ENCODE results near the gene KCP.
A peak's percentile ranks its signal among the peaks of the same experiment; 100 is the strongest.
"Not testable (repeated sequence)": the region's sequence is repeated elsewhere in the genome, so short reads cannot be mapped to it uniquely, and the experiment has no call there.

Gene KCP

DNA sequence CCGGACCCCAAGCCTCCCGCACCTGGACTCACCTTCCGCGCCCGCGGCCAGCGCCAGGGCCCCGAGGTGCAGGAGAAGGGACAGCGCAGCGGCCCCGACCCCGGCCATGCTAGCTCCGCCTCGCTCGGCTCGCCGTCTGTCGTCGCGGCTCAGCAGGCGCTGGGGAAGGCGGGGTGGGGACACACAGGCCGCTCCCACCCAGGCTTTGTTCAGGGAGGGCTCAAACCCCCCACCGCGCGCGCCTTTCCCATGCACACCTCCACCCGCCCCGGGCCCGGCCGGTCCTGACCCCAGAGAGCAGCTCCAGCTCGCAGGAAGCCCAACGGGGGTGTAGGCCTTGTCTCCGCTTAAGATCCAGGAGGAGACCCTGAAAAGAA, at the start of gene KCP:
KCP (minus strand) TSS at position 141 of the 377 bp plus-strand sequence; CDS start at position 108, 33 bp downstream.
- TF ChIP-seq ZNF274 (IDR thresholded peaks at IDR 0.05; ENCODE audit: low read depth, low read length): no peak
- H3K4me3 ChIP-seq (ENCODE audit: low read length): no peak within 1 kb of the TSS

DNA sequence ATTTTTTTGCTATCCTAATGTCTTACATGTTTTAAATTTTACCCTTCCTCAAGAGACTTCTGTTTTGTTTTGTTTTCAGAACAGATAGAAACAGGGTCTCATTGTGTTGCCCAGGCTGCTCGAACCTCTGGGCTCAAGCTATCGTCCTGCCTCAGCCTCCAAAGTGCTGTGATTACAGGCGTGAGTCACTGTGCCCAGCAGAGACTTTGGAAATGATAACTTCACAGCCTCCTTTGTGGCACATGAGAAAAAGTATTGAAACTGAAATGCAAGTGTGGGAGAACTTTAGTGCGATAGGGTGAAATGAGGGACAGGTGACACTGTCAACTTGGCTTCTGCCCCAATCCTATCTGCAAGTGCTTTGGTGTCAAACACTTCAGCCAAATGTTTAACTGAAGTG, 48.8 kb upstream of the KCP start:
- H3K4me3 ChIP-seq (ENCODE audit: low read length): no peak overlapping the region
- no peak for TF ChIP-seq ZNF274 (IDR thresholded peaks at IDR 0.05; ENCODE audit: low read depth, low read length)

DNA sequence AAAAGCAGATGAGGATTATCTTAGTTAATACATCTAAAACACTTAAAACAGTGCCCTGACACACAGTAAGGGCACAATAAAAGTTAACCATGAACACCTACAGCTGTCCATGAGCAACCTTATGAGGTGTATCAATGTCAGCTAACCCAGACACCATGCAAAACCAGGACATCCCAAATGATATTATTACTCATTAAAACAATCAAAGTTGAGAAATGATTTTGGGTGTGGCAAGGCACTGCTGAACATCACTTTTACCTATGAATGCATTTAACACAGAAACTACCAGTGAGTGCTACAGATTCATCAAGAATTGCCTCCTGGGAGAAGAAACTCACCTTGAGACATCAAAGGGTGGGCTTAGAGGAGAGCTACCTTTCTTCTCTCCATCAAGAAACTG, 45.5 kb upstream of the KCP start:
- no peak overlapping the region for H3K4me3 ChIP-seq (ENCODE audit: low read length)
- no peak for TF ChIP-seq ZNF274 (IDR thresholded peaks at IDR 0.05; ENCODE audit: low read depth, low read length)

DNA sequence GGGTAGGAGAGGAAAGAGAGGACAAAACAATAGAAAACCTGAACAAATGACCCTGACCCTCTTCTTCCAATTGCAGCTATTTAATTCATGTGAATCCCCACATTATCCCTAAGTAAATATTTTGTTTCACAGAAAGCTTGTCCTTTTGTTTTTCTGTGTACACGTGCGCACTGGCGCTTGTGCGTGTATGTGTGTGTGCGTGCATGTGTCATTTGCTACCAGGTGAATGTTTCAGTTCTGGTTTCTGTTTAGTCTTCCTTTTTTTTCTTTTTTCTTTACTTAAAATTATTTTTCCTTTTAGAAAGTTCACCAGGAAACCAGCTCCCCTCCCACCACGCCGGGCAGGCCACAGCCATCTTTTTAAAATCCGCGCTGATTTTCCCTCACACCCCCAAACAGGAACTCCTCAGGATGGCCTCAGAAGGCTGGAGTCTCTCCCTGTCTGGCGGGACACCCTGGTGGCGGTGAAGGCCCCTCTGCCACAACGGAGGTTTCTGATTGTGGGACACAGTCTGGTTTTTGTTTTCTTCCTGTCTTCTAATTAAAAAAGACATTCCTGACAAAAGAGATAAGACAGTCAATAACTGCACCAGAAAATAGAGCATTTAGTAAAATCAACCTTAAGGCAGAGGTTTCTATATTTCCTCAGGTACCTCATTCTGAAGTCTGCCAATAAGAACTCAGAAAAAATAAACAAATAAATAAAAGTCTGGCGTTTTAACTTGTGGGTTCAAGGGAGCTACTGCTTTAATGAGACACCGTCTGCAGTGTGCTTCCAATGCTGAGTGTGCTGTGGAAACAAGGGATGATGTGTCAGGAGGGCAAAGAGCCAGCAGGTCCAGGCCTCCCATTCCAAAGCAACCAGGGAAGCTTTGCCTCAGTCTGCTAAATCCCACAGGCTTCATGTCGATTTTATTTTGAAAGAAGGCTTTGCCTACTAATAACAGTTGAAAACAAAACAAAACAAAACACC, 44.6 kb upstream of the KCP start:
- peak overlapping the region; percentile 7; the same call in 1 of the 2 replicates for H3K4me3 ChIP-seq (ENCODE audit: low read length)
- no peak for TF ChIP-seq ZNF274 (IDR thresholded peaks at IDR 0.05; ENCODE audit: low read depth, low read length)

DNA sequence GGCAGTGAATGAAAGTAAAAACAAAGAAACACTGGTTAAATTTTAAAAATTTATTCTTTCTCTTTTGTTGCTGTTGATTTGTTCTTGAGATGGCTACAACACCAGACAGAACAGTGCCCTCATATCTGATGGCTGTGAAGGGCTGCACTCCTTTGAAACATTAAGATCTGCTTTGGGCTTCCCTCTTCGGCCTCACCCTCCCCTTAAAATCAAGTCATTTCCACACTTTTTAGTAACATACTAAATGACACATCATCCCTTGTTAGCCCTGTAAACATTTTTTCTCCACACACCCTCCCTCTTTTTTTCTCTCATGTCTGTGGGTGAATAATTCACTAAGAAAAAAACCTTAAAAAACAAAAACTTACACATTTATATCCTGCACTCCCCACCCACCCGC, 43.6 kb upstream of the KCP start:
- TF ChIP-seq ZNF274 (IDR thresholded peaks at IDR 0.05; ENCODE audit: low read depth, low read length): no peak

DNA sequence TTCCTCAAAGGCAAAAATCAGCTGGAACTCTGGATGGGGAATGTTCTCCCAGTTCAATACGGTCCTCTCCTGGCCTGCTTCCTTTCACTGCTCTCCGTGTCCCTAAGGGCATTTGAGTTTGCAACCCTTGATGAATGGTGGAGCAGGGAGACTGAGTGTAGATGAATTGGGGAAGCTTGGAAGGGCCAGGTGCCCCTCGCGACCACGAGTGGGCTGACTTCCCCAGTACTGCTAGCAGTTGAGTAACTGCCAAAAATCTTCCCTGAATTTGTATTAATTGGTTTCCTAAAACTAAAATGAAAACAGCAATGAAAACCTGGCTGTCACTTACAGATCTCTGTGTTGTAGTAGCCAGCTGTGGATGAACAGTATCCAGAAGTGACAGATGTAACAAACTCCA, 40.8 kb upstream of the KCP start:
- H3K4me3 ChIP-seq (ENCODE audit: low read length): no peak overlapping the region
- no peak for TF ChIP-seq ZNF274 (IDR thresholded peaks at IDR 0.05; ENCODE audit: low read depth, low read length)

More for the DNA sequence above, 43.6 kb upstream of the KCP start:
- no peak overlapping the region for H3K4me3 ChIP-seq (ENCODE audit: low read length)

DNA sequence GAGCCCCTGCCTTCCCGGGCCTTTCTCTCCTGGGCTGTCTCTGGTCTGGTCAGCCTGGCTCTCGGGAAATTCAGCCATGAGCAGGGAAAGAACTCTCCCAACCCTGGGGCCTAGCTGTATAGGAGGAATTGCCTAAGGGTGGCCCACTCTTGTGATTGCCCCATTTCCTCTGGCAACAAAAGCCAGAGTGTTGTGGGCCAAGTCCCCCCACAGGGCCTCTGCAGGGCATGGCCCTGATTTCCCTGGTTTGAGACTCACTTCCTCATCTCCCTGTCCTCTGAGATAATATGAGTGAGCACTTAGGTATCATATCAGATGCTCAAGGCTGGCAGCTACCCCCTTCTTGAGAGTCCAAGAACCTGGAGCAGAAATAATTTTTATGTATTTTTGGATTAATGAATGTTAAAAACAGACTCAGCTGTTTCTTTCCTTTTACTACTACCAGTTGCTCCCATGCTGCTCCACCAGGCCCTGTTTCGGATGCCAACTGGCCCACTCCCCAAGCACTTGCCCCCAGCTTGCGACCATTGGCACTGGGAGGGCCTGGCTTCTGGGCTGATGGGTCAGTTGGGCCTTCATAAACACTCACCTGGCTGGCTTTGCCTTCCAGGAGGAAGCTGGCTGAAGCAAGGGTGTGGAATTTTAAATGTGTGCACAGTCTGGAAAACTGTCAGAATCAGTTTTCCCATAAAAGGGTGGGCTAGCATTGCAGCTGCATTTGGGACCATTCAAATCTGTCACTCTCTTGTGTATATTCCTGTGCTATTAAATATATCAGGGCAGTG, 38.7 kb upstream of the KCP start:
- no peak overlapping the region for H3K4me3 ChIP-seq (ENCODE audit: low read length)
- TF ChIP-seq ZNF274 (IDR thresholded peaks at IDR 0.05; ENCODE audit: low read depth, low read length): no peak

DNA sequence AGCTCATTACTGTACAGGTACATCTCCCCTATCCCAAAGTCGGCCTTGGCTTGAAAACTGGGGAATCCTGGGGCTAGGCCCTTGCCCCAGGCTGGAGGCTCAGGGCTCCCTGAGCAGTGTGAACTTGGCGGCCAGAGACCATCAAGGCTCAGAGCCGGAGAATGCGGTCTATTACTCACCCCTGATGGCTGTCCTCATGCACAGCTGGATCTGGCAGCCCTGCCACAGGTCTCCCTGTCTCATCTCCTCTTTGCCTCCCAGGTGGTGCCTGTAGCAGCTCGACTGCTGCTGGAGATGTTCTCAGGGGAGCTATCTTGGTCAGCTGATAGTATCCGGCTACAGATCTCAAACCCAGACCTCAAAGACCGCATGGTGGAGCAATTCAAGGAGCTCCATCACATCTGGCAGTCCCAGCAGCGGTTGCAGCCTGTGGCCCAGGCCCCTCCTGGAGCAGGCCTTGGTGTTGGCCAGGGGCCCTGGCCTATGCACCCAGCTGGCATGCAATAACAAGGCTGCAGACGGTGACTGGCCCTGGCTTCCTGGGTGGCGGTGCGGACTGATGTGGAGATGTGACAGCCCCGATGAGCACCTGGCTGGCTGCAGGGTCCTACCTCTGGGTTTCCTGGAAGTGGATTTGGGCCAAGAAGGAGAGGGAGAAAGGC, 37.9 kb upstream of the KCP start:
- TF ChIP-seq ZNF274 (IDR thresholded peaks at IDR 0.05; ENCODE audit: low read depth, low read length): no peak
- no peak overlapping the region for H3K4me3 ChIP-seq (ENCODE audit: low read length)

DNA sequence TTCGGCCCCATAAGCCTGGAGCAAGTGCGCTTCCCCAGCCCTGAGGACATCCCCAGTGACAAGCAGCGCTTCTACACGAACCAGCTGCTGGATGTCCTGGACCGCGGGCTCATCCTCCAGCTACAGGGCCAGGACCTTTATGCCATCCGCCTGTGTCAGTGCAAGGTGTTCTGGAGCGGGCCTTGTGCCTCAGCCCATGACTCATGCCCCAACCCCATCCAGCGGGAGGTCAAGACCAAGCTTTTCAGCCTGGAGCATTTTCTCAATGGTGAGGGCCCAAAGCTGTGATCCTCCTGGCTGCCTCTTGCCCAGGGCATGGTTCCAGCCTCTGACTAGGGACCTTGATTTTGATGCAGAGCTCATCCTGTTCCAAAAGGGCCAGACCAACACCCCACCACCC, 37.3 kb upstream of the KCP start:
- no peak for TF ChIP-seq ZNF274 (IDR thresholded peaks at IDR 0.05; ENCODE audit: low read depth, low read length)
- H3K4me3 ChIP-seq (ENCODE audit: low read length): no peak overlapping the region

DNA sequence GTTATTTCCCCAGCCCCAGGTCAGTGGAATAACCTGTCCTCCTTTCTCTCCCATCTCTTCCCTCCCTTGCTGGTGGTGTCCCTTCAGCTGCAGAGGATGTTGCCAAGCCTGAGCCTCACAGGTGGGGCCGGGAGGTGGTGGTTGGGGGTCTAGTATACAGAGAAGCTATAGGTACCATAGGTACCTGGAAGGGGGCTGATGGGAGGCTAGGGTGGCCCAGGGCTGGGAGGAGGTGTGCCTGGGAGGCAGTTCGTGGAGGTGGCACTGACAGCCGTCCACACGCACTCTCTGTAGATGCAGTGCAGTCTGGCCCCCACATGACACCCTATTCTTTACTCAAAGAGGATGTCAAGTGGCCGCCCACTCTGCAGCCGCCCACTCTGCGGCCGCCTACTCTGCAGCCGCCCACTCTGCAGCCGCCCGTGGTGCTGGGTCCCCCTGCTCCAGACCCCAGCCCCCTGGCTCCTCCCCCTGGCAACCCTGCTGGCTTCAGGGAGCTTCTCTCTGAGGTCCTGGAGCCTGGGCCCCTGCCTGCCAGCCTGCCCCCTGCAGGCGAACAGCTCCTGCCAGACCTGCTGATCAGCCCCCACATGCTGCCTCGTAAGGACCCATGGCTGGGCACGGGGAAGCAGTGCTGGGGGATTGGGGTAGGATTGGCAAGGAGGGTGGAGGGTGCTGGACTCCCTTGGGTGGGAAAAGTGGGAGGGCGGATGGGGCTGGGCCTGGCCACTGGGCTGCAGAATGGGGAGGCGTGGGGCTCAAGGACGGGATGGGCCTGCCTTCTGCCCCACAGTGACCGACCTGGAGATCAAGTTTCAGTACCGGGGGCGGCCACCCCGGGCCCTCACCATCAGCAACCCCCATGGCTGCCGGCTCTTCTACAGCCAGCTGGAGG, 36.7 kb upstream of the KCP start:
- H3K4me3 ChIP-seq (ENCODE audit: low read length): no peak overlapping the region
- no peak for TF ChIP-seq ZNF274 (IDR thresholded peaks at IDR 0.05; ENCODE audit: low read depth, low read length)

DNA sequence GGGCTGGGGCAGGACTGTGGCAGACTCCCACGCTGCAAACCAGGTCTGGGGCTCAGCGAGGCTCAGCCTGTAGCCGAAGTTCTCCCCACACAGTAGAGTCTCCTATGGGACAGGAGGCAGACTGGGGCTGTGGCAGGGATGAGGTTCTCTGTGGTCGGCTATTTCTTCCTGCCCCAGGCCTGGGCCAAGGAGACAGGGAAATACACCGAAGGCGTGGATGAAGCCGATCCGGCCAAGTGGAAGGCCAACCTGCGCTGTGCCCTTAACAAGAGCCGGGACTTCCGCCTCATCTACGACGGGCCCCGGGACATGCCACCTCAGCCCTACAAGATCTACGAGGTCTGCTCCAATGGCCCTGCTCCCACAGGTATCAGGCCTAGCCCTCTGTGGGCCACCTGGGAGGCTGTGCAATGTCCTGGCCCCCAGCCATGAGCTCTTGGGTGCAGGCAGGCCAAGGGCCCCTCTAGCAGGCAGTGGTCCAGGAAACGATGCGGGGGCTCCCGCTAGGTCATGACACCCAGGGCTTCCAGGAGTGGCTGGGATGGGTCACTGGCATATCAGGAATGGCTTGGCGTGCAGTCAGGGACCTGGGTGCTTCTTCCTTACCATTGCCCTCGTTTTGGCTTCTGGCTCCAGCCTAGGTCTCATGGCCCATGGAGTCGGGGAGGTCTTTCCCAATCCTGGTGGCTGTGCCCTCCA, 35.3 kb upstream of the KCP start:
- H3K4me3 ChIP-seq (ENCODE audit: low read length): no peak overlapping the region
- TF ChIP-seq ZNF274 (IDR thresholded peaks at IDR 0.05; ENCODE audit: low read depth, low read length): no peak

DNA sequence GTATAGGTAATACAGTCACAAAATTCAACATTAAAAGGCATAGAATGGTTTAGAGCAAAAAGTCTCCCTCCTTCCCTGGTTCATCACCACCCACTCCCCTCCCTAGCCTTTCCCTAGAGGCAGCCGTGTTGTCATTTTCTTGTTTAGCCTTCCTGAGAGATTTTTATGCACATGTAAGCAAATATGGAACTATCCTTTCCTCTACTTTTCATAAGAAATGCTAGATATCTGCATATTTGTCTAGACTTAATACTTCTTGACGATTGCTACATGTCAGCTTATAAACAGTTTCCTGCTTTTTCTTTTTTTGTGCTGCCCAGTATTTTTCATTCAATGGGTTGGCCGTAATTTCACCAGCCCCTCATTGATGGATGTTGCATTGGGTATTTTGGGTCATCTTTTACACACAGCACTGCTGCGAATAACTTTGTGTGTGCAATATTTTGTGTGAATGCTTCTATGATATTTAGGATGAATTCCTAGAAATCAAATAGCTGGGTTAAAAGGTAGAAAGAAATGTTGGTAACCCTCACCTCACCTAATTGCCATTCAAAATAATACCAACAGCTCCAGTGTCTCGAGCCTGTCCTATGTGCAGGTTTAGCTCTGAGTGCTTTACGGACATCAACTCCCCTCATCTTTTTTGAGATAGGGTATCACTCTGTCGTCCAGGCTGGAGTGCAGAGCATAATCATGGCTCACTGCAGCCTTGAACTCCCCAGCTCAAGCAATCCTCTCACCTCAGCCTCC, 34.2 kb upstream of the KCP start:
- TF ChIP-seq ZNF274 (IDR thresholded peaks at IDR 0.05; ENCODE audit: low read depth, low read length): no peak
- no peak overlapping the region for H3K4me3 ChIP-seq (ENCODE audit: low read length)

DNA sequence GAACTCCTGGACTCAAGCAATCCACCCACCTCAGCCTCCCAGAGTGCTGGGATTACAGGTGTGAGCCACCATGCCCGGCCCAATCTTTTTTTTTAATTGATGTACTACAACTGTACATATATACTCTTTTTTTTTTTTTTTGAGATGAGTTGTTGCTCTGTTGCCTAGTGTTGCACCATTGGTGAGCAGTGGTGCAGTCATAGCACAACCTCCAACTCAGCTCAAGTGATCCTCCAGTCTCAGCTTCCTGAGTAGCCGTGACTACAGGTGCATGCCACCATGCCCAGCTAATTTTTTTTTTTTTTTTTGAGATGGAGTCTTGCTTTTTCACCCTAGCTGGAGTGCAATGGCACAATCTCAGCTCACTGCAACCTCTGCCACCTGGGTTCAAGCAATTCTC, 32.7 kb upstream of the KCP start:
- not testable (repeated sequence) for H3K4me3 ChIP-seq (ENCODE audit: low read length)
